BJ (cell line): Measurements from ENCODE around the gene CEP41. TPM values are rescaled to one million over a fixed set of nuclear protein-coding genes. Genes with fewer than 3 reads are reported as not detected.

ENCODE experiments used
- CTCF ChIA-PET: fragments of 350-600 bp; formaldehyde crosslinking; extraction: SDS; loops from one replicate; lab custom pipeline; 2021; ENCODE audit warnings: antibody characterized with exemption, inconsistent platforms; lab: Yijun Ruan, JAX
- POLR2A ChIA-PET: fragments of 300-600 bp; sonication (Branson Sonifier 250); formaldehyde crosslinking; extraction: SDS; loops from one replicate; lab custom pipeline; 2021; ENCODE audit warnings: antibody characterized with exemption; lab: Charles Lee
- DNase-seq: peaks from one replicate; pipeline ENCODE4 v3.0.0-alpha.2; 2011; ENCODE audit warnings: low read depth
- H3K27me3 ChIP-seq: 2 replicates; pipeline ENCODE4 v1.6.0; 2011; ENCODE audit warnings: low read length; ENCODE audit not compliant: control insufficient read depth, insufficient read depth
- H3K36me3 ChIP-seq: 2 replicates; pipeline ENCODE4 v1.5.1; 2011; ENCODE audit warnings: low read length; ENCODE audit not compliant: control insufficient read depth, insufficient read depth
- H3K4me3 ChIP-seq: 2 replicates; pipeline ENCODE4 v1.5.1; 2011; ENCODE audit warnings: low read depth, mild to moderate bottlenecking, control low read depth, low read length
- polyA plus RNA-seq: library from polyadenylated mRNA; depleted of rRNA; stranded (reverse); fragments of >200 nt; gene quantifications from 2 replicates; pipeline ENCODE4 v1.2.3, GENCODE V29; 2011
- TF ChIP-seq, protein P1 (sequence below): IDR thresholded peaks from 2 replicates; pipeline ENCODE4 v1.5.1; 2011; ENCODE audit warnings: low read depth, mild to moderate bottlenecking, control low read depth, inconsistent platforms, low read length, moderate library complexity; ENCODE audit not compliant: insufficient read depth

The CEP41 gene
- polyA plus RNA-seq, 1 experiment: 24.5 TPM

GRCh38 chr7:130419658-130420057, 21.2 kb downstream of the CEP41 start:
- Histone ChIP-seq H3K36me3 (no peaks in the 10 kb centered on the region), H3K4me3 (no peak overlapping the region), H3K27me3 (no peaks in the 10 kb centered on the region)
- ChIA-PET POLR2A (no interaction called here), CTCF (no interaction called here)
- TF ChIP-seq, protein P1, sequence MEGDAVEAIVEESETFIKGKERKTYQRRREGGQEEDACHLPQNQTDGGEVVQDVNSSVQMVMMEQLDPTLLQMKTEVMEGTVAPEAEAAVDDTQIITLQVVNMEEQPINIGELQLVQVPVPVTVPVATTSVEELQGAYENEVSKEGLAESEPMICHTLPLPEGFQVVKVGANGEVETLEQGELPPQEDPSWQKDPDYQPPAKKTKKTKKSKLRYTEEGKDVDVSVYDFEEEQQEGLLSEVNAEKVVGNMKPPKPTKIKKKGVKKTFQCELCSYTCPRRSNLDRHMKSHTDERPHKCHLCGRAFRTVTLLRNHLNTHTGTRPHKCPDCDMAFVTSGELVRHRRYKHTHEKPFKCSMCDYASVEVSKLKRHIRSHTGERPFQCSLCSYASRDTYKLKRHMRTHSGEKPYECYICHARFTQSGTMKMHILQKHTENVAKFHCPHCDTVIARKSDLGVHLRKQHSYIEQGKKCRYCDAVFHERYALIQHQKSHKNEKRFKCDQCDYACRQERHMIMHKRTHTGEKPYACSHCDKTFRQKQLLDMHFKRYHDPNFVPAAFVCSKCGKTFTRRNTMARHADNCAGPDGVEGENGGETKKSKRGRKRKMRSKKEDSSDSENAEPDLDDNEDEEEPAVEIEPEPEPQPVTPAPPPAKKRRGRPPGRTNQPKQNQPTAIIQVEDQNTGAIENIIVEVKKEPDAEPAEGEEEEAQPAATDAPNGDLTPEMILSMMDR: no peak
- no peak for DNase-seq

DNA sequence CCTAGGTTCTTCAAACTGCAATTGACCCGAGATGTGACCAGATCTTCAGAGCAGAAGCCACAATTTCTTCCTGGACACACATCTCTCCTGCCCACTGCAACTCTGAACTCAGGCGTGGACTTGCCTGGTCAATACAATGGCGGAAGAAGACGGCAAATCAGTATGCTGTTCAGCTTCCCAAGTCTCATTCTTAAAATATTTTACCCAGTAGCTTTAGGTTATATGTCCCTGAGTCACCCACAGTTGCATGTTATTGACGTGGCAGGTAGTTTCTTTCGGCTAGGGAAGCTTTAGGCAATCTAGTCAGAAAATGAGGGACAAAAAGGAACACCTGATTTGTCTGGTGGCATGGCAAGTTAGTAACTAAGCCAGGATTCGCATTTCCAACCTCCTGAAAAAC, 22.5 kb downstream of the CEP41 start:
- ChIA-PET CTCF (interaction anchor here (1.1 kb wide), 1 partner anchor 41 kb away, joined by 3 read pairs; no protein-coding TSS in a partner anchor), POLR2A (no interaction called here)
- H3K36me3 ChIP-seq: no peaks in the 10 kb centered on the region
- no peaks in the 10 kb centered on the region for H3K27me3 ChIP-seq
- no peak overlapping the region for H3K4me3 ChIP-seq
- DNase-seq: no peak
- TF ChIP-seq, protein P1: no peak

DNA sequence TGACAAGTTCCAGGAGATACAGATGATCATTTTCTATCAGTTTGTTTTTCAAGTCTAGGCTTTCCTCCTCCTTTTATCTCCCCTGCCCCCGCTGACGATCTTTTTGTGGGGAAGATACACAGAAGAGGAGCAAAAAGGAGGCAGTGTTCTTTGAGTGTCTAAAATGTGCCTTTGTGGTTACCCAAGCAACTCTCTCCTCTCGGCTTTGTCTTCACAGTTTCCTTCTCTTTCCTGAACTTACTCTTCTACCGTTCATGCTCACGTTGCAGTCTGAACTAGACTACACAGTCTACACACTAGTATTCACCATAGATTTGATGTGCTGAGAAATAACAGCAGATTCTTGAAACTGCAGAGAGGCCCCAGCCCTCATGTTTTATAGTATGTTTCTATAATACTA, 23.6 kb downstream of the CEP41 start:
- Histone ChIP-seq H3K36me3 (no peaks in the 10 kb centered on the region), H3K4me3 (no peak overlapping the region), H3K27me3 (no peaks in the 10 kb centered on the region)
- POLR2A ChIA-PET: no interaction called here
- no peak for DNase-seq
- TF ChIP-seq, protein P1: no peak
- CTCF ChIA-PET: interaction anchor here (1.1 kb wide), 1 partner anchor 42 kb away, joined by 3 read pairs; no protein-coding TSS in a partner anchor

DNA sequence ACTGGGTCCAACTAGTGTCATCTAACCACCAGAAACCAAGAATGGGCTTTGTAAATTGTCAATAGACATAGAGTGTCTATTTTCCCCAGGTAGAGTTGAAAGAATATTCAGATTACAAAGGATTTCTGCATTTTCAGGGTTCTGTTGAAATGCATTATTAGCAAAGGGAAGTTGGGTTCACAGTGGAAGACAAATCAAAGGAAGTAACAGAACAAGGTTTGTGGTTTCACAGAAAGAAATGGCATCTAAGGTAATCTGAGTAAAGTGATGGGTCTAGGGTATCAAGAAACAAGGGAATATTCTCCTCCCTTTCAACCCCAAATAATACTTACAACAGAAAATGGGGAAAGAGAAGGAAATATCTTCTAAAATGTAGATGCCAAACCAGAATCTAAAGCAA, 25.8 kb downstream of the CEP41 start:
- Histone ChIP-seq H3K36me3 (no peaks in the 10 kb centered on the region), H3K27me3 (no peaks in the 10 kb centered on the region), H3K4me3 (no peak overlapping the region)
- TF ChIP-seq, protein P1: no peak
- POLR2A ChIA-PET: no interaction called here
- CTCF ChIA-PET: interaction anchor here (0.7 kb wide), 1 partner anchor 12 kb away, joined by 3 read pairs; no protein-coding TSS in a partner anchor
- DNase-seq: no peak

- Histone ChIP-seq H3K36me3 (no peaks in the 10 kb centered on the region), H3K4me3 (no peak overlapping the region), H3K27me3 (no peaks in the 10 kb centered on the region)
- TF ChIP-seq, protein P1: no peak
- ChIA-PET POLR2A (no interaction called here), CTCF (interaction anchor here (1.4 kb wide), 1 partner anchor 13 kb away, joined by 3 read pairs; no protein-coding TSS in a partner anchor)
- no peak for DNase-seq
These were observed 27.6 kb downstream of the CEP41 start for GRCh38 chr7:130413201-130413600.
